ENCODE measurements around the gene IFNAR1. TPM values are rescaled to one million over a fixed set of nuclear protein-coding genes. Genes with fewer than 3 reads are reported as not detected.
"Not testable (repeated sequence)": the region's sequence is repeated elsewhere in the genome, so short reads cannot be mapped to it uniquely, and the experiment has no call there.

IFNAR1 gene
- total RNA-seq, 4 donors from 2014 or later, result 28.9 to 44.1 (median 31.9) TPM

DNA sequence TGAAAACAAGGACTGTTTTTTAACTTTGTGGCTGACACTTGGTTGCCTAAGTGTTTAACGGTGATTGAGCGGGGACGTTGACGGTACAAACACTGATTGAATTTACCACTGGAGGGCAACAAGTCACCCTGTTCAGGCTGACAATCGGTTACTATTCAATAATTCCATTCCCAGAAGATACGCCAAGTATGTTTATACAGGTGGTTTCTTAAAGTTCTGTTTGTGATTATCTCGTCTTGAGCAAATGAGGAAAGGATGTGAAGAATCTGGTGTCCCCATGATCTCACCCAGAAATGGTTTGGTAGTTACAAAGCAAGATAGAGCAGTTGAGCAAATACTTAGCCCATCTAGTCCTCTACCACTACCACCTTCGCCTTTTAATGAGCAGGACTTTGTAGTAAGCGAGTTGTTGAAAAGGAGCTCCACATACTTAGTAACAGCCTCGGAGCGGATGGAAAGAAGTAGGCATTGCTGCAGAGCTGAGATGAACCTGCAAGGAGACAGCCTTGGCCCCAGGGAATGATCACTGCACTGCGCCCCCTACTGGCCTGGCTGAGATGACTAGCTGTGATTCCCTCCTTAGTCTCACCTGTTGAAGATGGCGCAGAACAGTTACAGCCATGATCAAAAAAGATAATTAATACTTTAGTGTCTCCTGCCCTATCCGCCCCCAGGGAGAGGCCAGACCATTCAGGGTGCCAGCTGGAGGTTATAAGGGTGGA, 36.3 kb downstream of the IFNAR1 start:
- Histone ChIP-seq H3K9me3 (no peaks in the 10 kb centered on the region), H3K36me3 (peaks cover 0 to 21% of the 10 kb centered on the region in 2 donors), H3K27me3 (no peaks in the 10 kb centered on the region), H3K27ac (peak overlapping the region in 3 of 4 donors; percentile 5 to 57 (median 36)), H3K4me1 (peaks cover 0 to 27% (median 0%) of the 10 kb centered on the region in 3 donors), H3K4me3 (peak overlapping the region in 1 of 2 donors; percentile 11)
- 20 to 22% methylated on average over 3 to 14 of the region's 14 CpGs for WGBS, 2 donors (ENCODE audit: low coverage in 1 of 2)
- peak; percentile 79 for ATAC-seq
- peak; percentile 12 for TF ChIP-seq POLR2AphosphoS5 (IDR thresholded peaks at IDR 0.05)
- no peak for TF ChIP-seq POLR2A (IDR thresholded peaks at IDR 0.05)
- TF ChIP-seq, protein P1, sequence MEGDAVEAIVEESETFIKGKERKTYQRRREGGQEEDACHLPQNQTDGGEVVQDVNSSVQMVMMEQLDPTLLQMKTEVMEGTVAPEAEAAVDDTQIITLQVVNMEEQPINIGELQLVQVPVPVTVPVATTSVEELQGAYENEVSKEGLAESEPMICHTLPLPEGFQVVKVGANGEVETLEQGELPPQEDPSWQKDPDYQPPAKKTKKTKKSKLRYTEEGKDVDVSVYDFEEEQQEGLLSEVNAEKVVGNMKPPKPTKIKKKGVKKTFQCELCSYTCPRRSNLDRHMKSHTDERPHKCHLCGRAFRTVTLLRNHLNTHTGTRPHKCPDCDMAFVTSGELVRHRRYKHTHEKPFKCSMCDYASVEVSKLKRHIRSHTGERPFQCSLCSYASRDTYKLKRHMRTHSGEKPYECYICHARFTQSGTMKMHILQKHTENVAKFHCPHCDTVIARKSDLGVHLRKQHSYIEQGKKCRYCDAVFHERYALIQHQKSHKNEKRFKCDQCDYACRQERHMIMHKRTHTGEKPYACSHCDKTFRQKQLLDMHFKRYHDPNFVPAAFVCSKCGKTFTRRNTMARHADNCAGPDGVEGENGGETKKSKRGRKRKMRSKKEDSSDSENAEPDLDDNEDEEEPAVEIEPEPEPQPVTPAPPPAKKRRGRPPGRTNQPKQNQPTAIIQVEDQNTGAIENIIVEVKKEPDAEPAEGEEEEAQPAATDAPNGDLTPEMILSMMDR (IDR thresholded peaks at IDR 0.05), result peak; percentile 71 to 82 (median 74)

DNA sequence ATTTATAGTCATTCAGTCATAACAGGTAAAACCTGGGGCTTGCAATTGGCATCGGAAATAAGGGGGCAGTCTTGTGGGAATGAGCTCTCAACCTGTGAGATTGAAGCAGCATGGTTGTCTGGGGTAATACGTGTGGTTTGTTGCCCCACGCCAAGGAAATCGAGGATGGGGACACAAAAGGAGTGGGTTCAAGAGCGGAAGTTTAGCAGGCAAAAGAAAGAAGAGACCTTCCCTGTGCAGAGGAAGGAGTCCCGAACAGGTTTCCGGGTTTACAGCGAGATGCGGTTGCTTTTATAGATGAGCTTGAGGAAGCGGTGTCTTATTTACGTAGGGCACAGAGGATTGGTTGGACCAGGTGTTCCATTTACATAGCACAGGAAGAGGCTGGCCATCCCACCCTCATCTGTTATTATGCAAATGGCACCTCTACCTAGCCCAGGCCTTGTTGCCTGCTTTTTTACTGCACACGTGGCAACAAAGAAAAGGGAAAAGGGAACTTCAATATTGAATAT, 37.3 kb downstream of the IFNAR1 start:
- peaks cover 0 to 10% of the 10 kb centered on the region in 2 donors for H3K36me3 ChIP-seq
- peak overlapping the region in 1 of 2 donors; percentile 11 for H3K4me3 ChIP-seq
- H3K27me3 ChIP-seq, result no peaks in the 10 kb centered on the region
- WGBS, 2 donors (ENCODE audit: low coverage in 1 of 2), result 37 to 60% methylated on average over 12 of the region's 12 CpGs
- H3K4me1 ChIP-seq, result peaks cover 0 to 27% (median 0%) of the 10 kb centered on the region in 3 donors
- H3K9me3 ChIP-seq, result peaks cover 0 to 6% (median 0%) of the 10 kb centered on the region in 3 donors
- peak overlapping the region in 1 of 4 donors; percentile 57 for H3K27ac ChIP-seq
- TF ChIP-seq POLR2AphosphoS5 (IDR thresholded peaks at IDR 0.05), result no peak
- TF ChIP-seq EP300 (IDR thresholded peaks at IDR 0.05), result no peak
- peak; percentile 26 for TF ChIP-seq POLR2A (IDR thresholded peaks at IDR 0.05)
- TF ChIP-seq, protein P1 (IDR thresholded peaks at IDR 0.05), result no peak
- no peak for ATAC-seq

DNA sequence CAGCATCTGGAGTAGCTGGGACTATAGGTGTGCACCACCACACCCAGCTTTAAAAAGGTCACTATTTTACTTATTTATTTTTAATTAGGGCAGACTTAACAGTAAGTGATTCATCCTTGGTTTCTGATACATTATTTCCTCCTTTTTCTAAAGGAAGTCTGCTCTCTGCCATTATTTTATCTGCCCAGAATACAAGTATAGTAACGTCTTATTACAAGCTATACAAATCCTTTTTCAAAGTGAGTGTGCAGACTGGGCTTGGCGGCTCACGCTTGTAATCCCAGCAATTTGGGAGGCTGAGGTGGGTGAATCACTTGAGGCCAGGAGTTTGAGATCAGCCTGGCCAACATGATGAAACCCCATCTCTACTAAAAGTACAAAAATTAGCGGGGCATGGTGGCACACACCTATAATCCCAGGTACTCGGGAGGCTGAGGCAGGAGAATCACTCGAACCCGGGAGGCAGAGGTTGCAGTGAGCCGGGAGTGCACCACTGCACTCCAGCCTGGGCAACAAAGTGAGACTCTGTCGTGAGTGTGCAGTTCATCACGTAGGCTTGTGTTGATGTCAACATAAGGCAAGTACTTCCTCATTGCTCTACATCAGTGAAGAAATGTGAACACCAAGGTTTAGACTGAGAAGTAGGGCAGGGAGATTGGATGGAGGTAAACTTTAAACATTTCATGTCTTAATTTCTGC, 39.3 kb downstream of the IFNAR1 start:
- H3K27ac ChIP-seq, ATAC-seq, H3K4me3 ChIP-seq, H3K36me3 ChIP-seq, H3K27me3 ChIP-seq: not testable (repeated sequence)
- WGBS, 2 donors (ENCODE audit: low coverage in 1 of 2), result 64 to 70% methylated on average over 3 to 10 of the region's 10 CpGs
- Histone ChIP-seq H3K9me3 (peaks cover 0 to 22% (median 0%) of the 10 kb centered on the region in 3 donors), H3K4me1 (peaks cover 0 to 27% (median 0%) of the 10 kb centered on the region in 3 donors)

DNA sequence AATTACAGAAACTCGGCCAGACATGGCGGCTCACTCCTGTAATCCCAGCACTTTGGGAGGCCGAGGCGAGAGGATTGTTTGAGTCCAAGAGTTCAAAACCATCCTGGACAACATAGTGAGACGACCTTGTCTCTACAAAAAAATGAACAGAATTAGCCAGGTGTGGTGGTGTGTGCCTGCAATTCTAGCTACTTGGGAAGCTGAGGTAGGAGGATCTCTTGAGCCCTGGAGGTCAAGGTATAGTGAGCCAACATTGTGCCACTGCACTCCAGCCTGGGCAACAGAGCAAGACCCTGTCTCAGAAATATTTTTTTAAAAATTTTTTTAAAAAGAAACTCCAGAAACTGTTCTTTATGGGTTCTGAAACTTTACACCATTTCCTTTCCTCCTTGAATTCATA, 40.1 kb downstream of the IFNAR1 start:
- ATAC-seq, result no peak
- Histone ChIP-seq H3K27me3 (peaks cover 4% of the 10 kb centered on the region), H3K9me3 (peaks cover 0 to 23% (median 0%) of the 10 kb centered on the region in 3 donors), H3K36me3 (no peaks in the 10 kb centered on the region), H3K27ac (no peak overlapping the region), H3K4me1 (peaks cover 0 to 27% (median 0%) of the 10 kb centered on the region in 3 donors), H3K4me3 (no peak overlapping the region)
- 58 to 89% methylated on average over 2 to 4 of the region's 5 CpGs for WGBS, 2 donors (ENCODE audit: low coverage in 1 of 2)
- TF ChIP-seq, protein P1 (IDR thresholded peaks at IDR 0.05), result no peak
- TF ChIP-seq POLR2AphosphoS5 (IDR thresholded peaks at IDR 0.05) (no peak), POLR2A (IDR thresholded peaks at IDR 0.05) (no peak), EP300 (IDR thresholded peaks at IDR 0.05) (no peak)

DNA sequence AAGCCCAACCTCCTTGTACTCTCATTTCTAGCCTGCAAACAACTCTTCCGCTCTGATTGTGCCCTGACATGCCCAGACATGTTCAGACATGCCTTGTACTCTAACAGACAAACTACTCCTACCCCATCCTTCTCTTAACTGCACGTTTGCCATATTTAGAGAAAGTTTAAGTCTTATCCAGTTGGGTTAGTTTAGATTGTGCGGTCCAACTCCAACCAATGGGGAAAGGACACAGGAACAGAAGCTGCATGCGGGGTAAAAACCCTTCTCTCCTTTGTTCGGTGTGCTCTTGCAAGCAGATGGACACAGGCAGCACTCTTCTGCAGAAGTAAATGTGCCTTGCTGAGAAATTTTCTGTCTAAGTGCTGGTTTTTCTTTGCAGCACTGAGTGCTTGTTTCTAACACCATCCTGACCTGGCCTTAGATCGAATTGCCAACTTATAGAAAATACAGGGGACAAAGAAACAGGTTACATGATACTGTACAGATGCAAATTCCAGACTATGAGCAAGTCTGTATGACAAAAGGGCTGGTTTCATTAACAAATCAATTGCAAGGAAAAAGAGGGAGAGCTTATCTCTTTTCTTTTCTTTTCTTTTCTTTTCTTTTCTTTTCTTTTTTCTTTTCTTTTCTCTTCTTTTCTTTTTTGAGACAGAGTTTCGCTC, 42.7 kb downstream of the IFNAR1 start:
- no peak overlapping the region for H3K27ac ChIP-seq
- WGBS, 2 donors (ENCODE audit: low coverage in 1 of 2), result 67 to 73% methylated on average over 3 to 4 of the region's 7 CpGs

More for the DNA sequence above, 42.7 kb downstream of the IFNAR1 start:
- TF ChIP-seq POLR2AphosphoS5 (IDR thresholded peaks at IDR 0.05) (no peak), POLR2A (IDR thresholded peaks at IDR 0.05) (no peak), EP300 (IDR thresholded peaks at IDR 0.05) (no peak)
- TF ChIP-seq, protein P1 (IDR thresholded peaks at IDR 0.05), result no peak
- Histone ChIP-seq H3K27me3 (peaks cover 4% of the 10 kb centered on the region), H3K9me3 (peaks cover 0 to 31% (median 0%) of the 10 kb centered on the region in 3 donors), H3K36me3 (no peaks in the 10 kb centered on the region), H3K4me1 (peaks cover 0 to 3% (median 0%) of the 10 kb centered on the region in 3 donors), H3K4me3 (no peak overlapping the region)
- ATAC-seq, result no peak
